Liver (tissue), 9 donors: ENCODE data around the gene TTBK1. TPM values are rescaled to one million over a fixed set of nuclear protein-coding genes. Genes with fewer than 3 reads are reported as not detected.
A peak's percentile ranks its signal among the peaks of the same experiment; 100 is the strongest.

Source experiments
- DNase-seq: peaks from one replicate; pipeline ENCODE4 v3.0.0-alpha.2; 2017; ENCODE audit warnings: low spot score
- H3K27ac ChIP-seq, 2 donors: one replicate each; pipeline ENCODE4 v1.7.0; 2013; ENCODE audit warnings: inconsistent platforms in 2 of 2, low read length in 2 of 2, control low read depth in 1 of 2, low read depth in 1 of 2, mild to moderate bottlenecking in 1 of 2
- H3K27me3 ChIP-seq, 4 donors: one replicate each; pipeline versions ENCODE4 v1.6.1 to v1.7.0; 2013; ENCODE audit warnings: low read length in 3 of 4, inconsistent platforms in 1 of 4, mild to moderate bottlenecking in 1 of 4, moderate library complexity in 1 of 4; ENCODE audit not compliant: control insufficient read depth in 4 of 4, insufficient read depth in 4 of 4
- H3K36me3 ChIP-seq, 4 donors: one replicate each; pipeline versions ENCODE4 v1.6.1 to v1.7.0; 2013; ENCODE audit warnings: low read length in 3 of 4, mild to moderate bottlenecking in 3 of 4, low read depth in 1 of 4, moderate library complexity in 1 of 4; ENCODE audit not compliant: control insufficient read depth in 4 of 4, insufficient read depth in 3 of 4
- H3K4me1 ChIP-seq, 4 donors: one replicate each; pipeline versions ENCODE4 v1.6.1 to v1.7.0; 2013; ENCODE audit warnings: low read length in 3 of 4, mild to moderate bottlenecking in 3 of 4, moderate library complexity in 1 of 4; ENCODE audit not compliant: control insufficient read depth in 4 of 4, insufficient read depth in 4 of 4
- H3K4me3 ChIP-seq, 3 donors: one replicate each; pipeline versions ENCODE4 v1.6.1 to v1.7.0; 2013; ENCODE audit warnings: low read length in 3 of 3, control low read depth in 1 of 3, low read depth in 1 of 3, mild to moderate bottlenecking in 1 of 3
- H3K9ac ChIP-seq, 2 donors: one replicate each; pipeline ENCODE4 v1.7.0; 2013; ENCODE audit warnings: low read length in 2 of 2, mild to moderate bottlenecking in 2 of 2, moderate library complexity in 2 of 2, control low read depth in 1 of 2, low read depth in 1 of 2
- H3K9me3 ChIP-seq, 4 donors: one replicate each; pipeline versions ENCODE4 v1.6.1 to v1.7.0; 2013; ENCODE audit warnings: low read length in 3 of 4; ENCODE audit not compliant: control insufficient read depth in 4 of 4
- ATF3 ChIP-seq: IDR thresholded peaks from 2 replicates; pipeline ENCODE4 v1.6.1; 2016; ENCODE audit warnings: antibody characterized with exemption
- CTCF ChIP-seq: fragments of 150-350 bp; IDR thresholded peaks from 2 replicates; pipeline ENCODE4 v1.5.1; 2017; ENCODE audit warnings: improper control_type of control experiment, low read depth, low read length; ENCODE audit not compliant: missing input control
- EGR1 ChIP-seq, 2 donors: IDR thresholded peaks; 2 replicates each; pipeline ENCODE4 v1.6.1; 2016 to 2018; ENCODE audit warnings: antibody characterized with exemption in 2 of 2, low read depth in 2 of 2
- FOXA1 ChIP-seq: IDR thresholded peaks from 2 replicates; pipeline ENCODE4 v1.6.1; 2016; ENCODE audit warnings: antibody characterized with exemption
- FOXA2 ChIP-seq: IDR thresholded peaks from 2 replicates; pipeline ENCODE4 v1.6.1; 2016; ENCODE audit warnings: antibody characterized with exemption
- GABPA ChIP-seq, 2 donors: IDR thresholded peaks in 1 of 2; conservative IDR thresholded peaks in 1 of 2; 2 replicates each; pipeline ENCODE4 v1.6.1; 2016; ENCODE audit warnings: antibody characterized with exemption in 2 of 2, mild to moderate bottlenecking in 1 of 2, moderate library complexity in 1 of 2
- HNF4A ChIP-seq, 2 donors: conservative IDR thresholded peaks; 2 replicates each; pipeline ENCODE4 v1.6.1; 2016; ENCODE audit warnings: antibody characterized with exemption in 2 of 2, mild to moderate bottlenecking in 2 of 2
- HNF4G ChIP-seq: IDR thresholded peaks from 2 replicates; pipeline ENCODE4 v1.6.1; 2016; ENCODE audit warnings: antibody characterized with exemption
- JUND ChIP-seq, 2 donors: IDR thresholded peaks; 2 replicates each; pipeline ENCODE4 v1.6.1; 2016; ENCODE audit warnings: antibody characterized with exemption in 2 of 2
- MAX ChIP-seq: IDR thresholded peaks from 2 replicates; pipeline ENCODE4 v1.6.1; 2016; ENCODE audit warnings: antibody characterized with exemption
- NR2F2 ChIP-seq: IDR thresholded peaks from 2 replicates; pipeline ENCODE4 v1.6.1; 2016; ENCODE audit warnings: antibody characterized with exemption
- RAD21 ChIP-seq, 2 donors: IDR thresholded peaks; 2 replicates each; pipeline ENCODE4 v1.6.1; 2016; ENCODE audit warnings: antibody characterized with exemption in 2 of 2, mild to moderate bottlenecking in 2 of 2
- REST ChIP-seq: IDR thresholded peaks from 2 replicates; pipeline ENCODE4 v1.6.1; 2016; ENCODE audit warnings: antibody characterized with exemption, mild to moderate bottlenecking
- RXRA ChIP-seq, 2 donors: IDR thresholded peaks; 2 replicates each; pipeline ENCODE4 v1.6.1; 2017 to 2018; ENCODE audit warnings: antibody characterized with exemption in 2 of 2, mild to moderate bottlenecking in 1 of 2
- SP1 ChIP-seq: IDR thresholded peaks from 2 replicates; pipeline ENCODE4 v1.6.1; 2018; ENCODE audit warnings: antibody characterized with exemption, mild to moderate bottlenecking
- TAF1 ChIP-seq: conservative IDR thresholded peaks from 2 replicates; pipeline ENCODE4 v1.6.1; 2016; ENCODE audit warnings: antibody characterized with exemption, mild to moderate bottlenecking
- YY1 ChIP-seq: IDR thresholded peaks from 2 replicates; pipeline ENCODE4 v1.6.1; 2016; ENCODE audit warnings: antibody characterized with exemption, mild to moderate bottlenecking
- ZBTB33 ChIP-seq: IDR thresholded peaks from 2 replicates; pipeline ENCODE4 v1.6.1; 2016; ENCODE audit warnings: antibody characterized with exemption
- whole genome bisulfite sequencing: extraction: QIAGEN DNeasy Blood & Tissue Kit; methylation state at CpG from one replicate; pipeline ENCODE4 v1.1.7; 2013; 5-methylcytosine and 5-hydroxymethylcytosine counted together
- polyA plus RNA-seq, 2 donors: library from polyadenylated mRNA; stranded (reverse) in 1 of 2; unstranded in 1 of 2; fragments of 200-250 nt in 1 of 2; fragments of >200 nt in 1 of 2; fragmentation: Nextera tagmentation in 1 of 2; extraction: Ambion mirVana in 1 of 2; gene quantifications; one replicate each; pipeline versions ENCODE4 v1.2.1 to v1.2.3, GENCODE V29; 2013 to 2015
- total RNA-seq, 2 donors: library from RNA; depleted of rRNA; stranded (reverse); fragments of >200 nt; gene quantifications; one replicate each; pipeline ENCODE4 v1.2.3, GENCODE V29; 2014
- donor health status: healthy.
- donor health status: healthy.
- donor health status: healthy.
- donor health status: healthy.
- donor health status: healthy.

Gene TTBK1
- total and polyA plus RNA-seq, 4 donors, result 0.14 to 1.2 (median 0.44) TPM

GRCh38 chr6:43307451-43308100 is 64.3 kb downstream of the TTBK1 start:
- Histone ChIP-seq H3K9me3 (no peaks in the 10 kb centered on the region), H3K36me3 (peaks cover 0 to 14% (median 6%) of the 10 kb centered on the region in 4 donors), H3K27ac (peak overlapping the region; percentile 60 to 61), H3K27me3 (no peaks in the 10 kb centered on the region), H3K9ac (no peak overlapping the region), H3K4me1 (peaks cover 5 to 30% (median 17%) of the 10 kb centered on the region in 4 donors), H3K4me3 (peak overlapping the region in 1 of 3 donors; percentile 7)
- WGBS, result 44% methylated on average over 5 of the region's 5 CpGs
- TF ChIP-seq HNF4G, result peak; percentile 68
- TF ChIP-seq SP1, result peak; percentile 62
- peak; percentile 76 to 84 for TF ChIP-seq HNF4A (conservative IDR thresholded peaks at IDR 0.05)
- peak; percentile 25 for TF ChIP-seq MAX
- TF ChIP-seq NR2F2, result no peak
- peak; percentile 35 for TF ChIP-seq ATF3
- peak; percentile 53 for TF ChIP-seq YY1
- TF ChIP-seq FOXA1, result no peak
- peak; percentile 14 for TF ChIP-seq TAF1
- TF ChIP-seq RXRA (IDR thresholded peaks at IDR 0.05), result peak; percentile 93 to 97
- TF ChIP-seq FOXA2, result no peak
- DNase-seq, result no peak

GRCh38 chr6:43308101-43308989 is 65.1 kb downstream of the TTBK1 start, which contains the start of gene CRIP3:
Gene CRIP3, minus strand, starts transcription at chr6:43308826. Its CDS starts 34 bp downstream, at chr6:43308792.
- Histone ChIP-seq H3K27me3 (no peaks in the 10 kb centered on the region), H3K36me3 (peaks cover 0 to 14% (median 4%) of the 10 kb centered on the region in 4 donors), H3K27ac (peak within 1 kb of the TSS; percentile 60 to 61), H3K9me3 (no peaks in the 10 kb centered on the region), H3K9ac (no peak within 1 kb of the TSS), H3K4me1 (peaks cover 4 to 28% (median 15%) of the 10 kb centered on the region in 4 donors), H3K4me3 (peak within 1 kb of the TSS; percentile 22 to 47 (median 27))
- 5% methylated on average over 39 of the region's 39 CpGs for WGBS
- TF ChIP-seq YY1 (no peak), ATF3 (no peak), SP1 (peak; percentile 29), CTCF (peak; percentile 69), HNF4A (conservative IDR thresholded peaks at IDR 0.05) (peak; percentile 2 to 7), FOXA1 (no peak), TAF1 (no peak), ZBTB33 (no peak), HNF4G (no peak), FOXA2 (peak; percentile 18), REST (peak; percentile 17), GABPA (IDR thresholded peaks at IDR 0.05 in 1 of 2, conservative IDR thresholded peaks at IDR 0.05 in 1 of 2) (no peak), RXRA (IDR thresholded peaks at IDR 0.05) (peak; percentile 9 to 36), EGR1 (IDR thresholded peaks at IDR 0.05; ENCODE audit: low read depth in 2 of 2) (no peak), NR2F2 (no peak), MAX (no peak), JUND (IDR thresholded peaks at IDR 0.05) (no peak), RAD21 (IDR thresholded peaks at IDR 0.05) (peak; percentile 54 to 71)
- DNase-seq, result no peak
